HL-60 (cell line): ENCODE data around the gene GALNT1.

Source experiments
- DNase-seq, 2 experiments: peaks; one replicate each; pipeline ENCODE4 v3.0.0-alpha.2; 2010 to 2020; ENCODE audit warnings: low read depth in 1 of 2, low spot score in 1 of 2
- H3K27ac ChIP-seq: fragments of 250-450 bp; sonication (Bioruptor Pico); replicated peaks from 2 replicates; pipeline ENCODE4 v1.5.1; 2020; ENCODE audit warnings: mild to moderate bottlenecking, moderate library complexity
- H3K27me3 ChIP-seq: fragments of 250-450 bp; sonication (Bioruptor Pico); 2 replicates; pipeline ENCODE4 v1.5.1; 2021; ENCODE audit warnings: mild to moderate bottlenecking, moderate library complexity; ENCODE audit not compliant: insufficient read depth, poor library complexity, severe bottlenecking
- H3K4me3 ChIP-seq: replicated peaks from 2 replicates; pipeline ENCODE4 v1.5.1; 2011; ENCODE audit warnings: mild to moderate bottlenecking, control low read depth, low read length; ENCODE audit not compliant: insufficient read depth
- GABPA ChIP-seq: IDR thresholded peaks from 2 replicates; pipeline ENCODE4 v1.6.1; 2012; ENCODE audit warnings: low read depth
- POLR2AphosphoS5 ChIP-seq: IDR thresholded peaks from 2 replicates; pipeline ENCODE4 v1.6.1; 2012; ENCODE audit warnings: low read depth
- SPI1 ChIP-seq: IDR thresholded peaks from 2 replicates; pipeline ENCODE4 v1.6.1; 2012; ENCODE audit warnings: low read depth, mild to moderate bottlenecking, borderline replicate concordance
- TF ChIP-seq, protein P1 (sequence below): IDR thresholded peaks from one replicate; pipeline ENCODE4 v1.5.1; 2011; ENCODE audit warnings: low read length, control low read depth, inconsistent platforms; ENCODE audit not compliant: insufficient read depth
- TF ChIP-seq, protein P2 (sequence below): IDR thresholded peaks from 2 replicates; pipeline ENCODE4 v1.6.1; 2012; ENCODE audit warnings: low read depth; ENCODE audit not compliant: insufficient replicate concordance

Gene GALNT1

DNA sequence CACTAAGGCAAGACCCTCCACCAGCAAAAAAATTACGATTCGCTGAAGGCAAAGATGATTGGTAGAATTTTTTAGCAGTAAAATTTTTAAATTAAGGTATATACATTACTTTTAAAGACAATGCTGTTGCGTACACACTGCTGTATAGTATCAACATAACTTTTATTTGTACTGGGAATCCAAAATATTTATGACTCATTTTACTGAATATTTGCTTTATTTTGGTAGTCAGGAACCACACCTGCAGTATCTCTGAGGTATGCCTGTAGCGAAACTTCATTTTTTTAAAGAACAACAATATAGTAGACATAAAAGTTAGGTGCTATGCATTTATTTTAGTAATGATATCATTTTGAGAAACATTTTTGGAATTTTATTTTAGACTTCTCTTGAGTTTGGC, 57.8 kb downstream of the GALNT1 start:
- H3K27me3 ChIP-seq = no peaks in the 10 kb centered on the region
- no peak overlapping the region for H3K4me3 ChIP-seq
- H3K27ac ChIP-seq = no peak overlapping the region
- DNase-seq = no peak
- no peak for TF ChIP-seq SPI1
- TF ChIP-seq, protein P1, sequence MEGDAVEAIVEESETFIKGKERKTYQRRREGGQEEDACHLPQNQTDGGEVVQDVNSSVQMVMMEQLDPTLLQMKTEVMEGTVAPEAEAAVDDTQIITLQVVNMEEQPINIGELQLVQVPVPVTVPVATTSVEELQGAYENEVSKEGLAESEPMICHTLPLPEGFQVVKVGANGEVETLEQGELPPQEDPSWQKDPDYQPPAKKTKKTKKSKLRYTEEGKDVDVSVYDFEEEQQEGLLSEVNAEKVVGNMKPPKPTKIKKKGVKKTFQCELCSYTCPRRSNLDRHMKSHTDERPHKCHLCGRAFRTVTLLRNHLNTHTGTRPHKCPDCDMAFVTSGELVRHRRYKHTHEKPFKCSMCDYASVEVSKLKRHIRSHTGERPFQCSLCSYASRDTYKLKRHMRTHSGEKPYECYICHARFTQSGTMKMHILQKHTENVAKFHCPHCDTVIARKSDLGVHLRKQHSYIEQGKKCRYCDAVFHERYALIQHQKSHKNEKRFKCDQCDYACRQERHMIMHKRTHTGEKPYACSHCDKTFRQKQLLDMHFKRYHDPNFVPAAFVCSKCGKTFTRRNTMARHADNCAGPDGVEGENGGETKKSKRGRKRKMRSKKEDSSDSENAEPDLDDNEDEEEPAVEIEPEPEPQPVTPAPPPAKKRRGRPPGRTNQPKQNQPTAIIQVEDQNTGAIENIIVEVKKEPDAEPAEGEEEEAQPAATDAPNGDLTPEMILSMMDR = no peak
- no peak for TF ChIP-seq POLR2AphosphoS5
- TF ChIP-seq, protein P2, sequence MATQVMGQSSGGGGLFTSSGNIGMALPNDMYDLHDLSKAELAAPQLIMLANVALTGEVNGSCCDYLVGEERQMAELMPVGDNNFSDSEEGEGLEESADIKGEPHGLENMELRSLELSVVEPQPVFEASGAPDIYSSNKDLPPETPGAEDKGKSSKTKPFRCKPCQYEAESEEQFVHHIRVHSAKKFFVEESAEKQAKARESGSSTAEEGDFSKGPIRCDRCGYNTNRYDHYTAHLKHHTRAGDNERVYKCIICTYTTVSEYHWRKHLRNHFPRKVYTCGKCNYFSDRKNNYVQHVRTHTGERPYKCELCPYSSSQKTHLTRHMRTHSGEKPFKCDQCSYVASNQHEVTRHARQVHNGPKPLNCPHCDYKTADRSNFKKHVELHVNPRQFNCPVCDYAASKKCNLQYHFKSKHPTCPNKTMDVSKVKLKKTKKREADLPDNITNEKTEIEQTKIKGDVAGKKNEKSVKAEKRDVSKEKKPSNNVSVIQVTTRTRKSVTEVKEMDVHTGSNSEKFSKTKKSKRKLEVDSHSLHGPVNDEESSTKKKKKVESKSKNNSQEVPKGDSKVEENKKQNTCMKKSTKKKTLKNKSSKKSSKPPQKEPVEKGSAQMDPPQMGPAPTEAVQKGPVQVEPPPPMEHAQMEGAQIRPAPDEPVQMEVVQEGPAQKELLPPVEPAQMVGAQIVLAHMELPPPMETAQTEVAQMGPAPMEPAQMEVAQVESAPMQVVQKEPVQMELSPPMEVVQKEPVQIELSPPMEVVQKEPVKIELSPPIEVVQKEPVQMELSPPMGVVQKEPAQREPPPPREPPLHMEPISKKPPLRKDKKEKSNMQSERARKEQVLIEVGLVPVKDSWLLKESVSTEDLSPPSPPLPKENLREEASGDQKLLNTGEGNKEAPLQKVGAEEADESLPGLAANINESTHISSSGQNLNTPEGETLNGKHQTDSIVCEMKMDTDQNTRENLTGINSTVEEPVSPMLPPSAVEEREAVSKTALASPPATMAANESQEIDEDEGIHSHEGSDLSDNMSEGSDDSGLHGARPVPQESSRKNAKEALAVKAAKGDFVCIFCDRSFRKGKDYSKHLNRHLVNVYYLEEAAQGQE = no peak
- no peak for TF ChIP-seq GABPA

DNA sequence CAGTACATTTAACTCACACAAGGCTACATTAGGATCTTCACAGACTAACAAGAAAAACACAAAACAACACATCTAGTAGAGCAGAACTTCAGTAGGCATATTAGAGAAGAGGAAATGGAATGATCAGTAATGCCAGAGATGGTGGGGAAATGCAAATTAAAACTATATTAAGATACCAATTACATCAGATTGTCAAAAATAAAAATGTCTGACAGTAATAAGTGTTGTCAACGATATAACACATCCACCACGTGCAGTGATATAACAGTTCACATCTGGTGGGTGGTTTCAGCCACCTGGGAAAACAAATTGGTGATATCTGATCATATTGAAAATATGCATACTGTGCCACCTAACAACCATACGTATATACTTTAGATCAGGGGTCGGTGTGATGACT, 59.9 kb downstream of the GALNT1 start:
- TF ChIP-seq, protein P1 = no peak
- TF ChIP-seq, protein P2 = no peak
- TF ChIP-seq POLR2AphosphoS5 (no peak), GABPA (no peak), SPI1 (no peak)
- no peak for DNase-seq
- H3K27me3 ChIP-seq = no peaks in the 10 kb centered on the region
- no peak overlapping the region for H3K27ac ChIP-seq
- no peak overlapping the region for H3K4me3 ChIP-seq

DNA sequence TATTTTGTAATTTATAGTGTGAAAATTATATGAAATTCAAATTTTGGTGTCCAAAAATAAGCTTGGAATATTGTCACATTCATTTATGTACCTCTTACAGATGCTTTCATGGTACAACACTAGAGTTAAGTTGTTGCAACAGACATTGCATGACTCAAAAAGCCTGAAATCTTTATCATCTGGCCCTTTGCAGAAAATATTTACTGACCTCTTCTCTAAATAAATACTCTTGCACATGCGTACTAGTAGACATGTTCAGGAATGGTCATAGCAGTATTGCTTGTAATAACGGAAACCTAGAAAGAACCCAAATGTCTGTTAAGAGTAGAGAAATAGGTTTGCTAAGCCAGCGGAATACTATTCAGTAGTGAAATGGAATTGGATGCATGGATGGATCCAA, 60.4 kb downstream of the GALNT1 start:
- no peak for DNase-seq
- Histone ChIP-seq H3K4me3 (no peak overlapping the region), H3K27me3 (no peaks in the 10 kb centered on the region), H3K27ac (no peak overlapping the region)
- TF ChIP-seq, protein P1 = no peak
- TF ChIP-seq POLR2AphosphoS5 = no peak
- TF ChIP-seq, protein P2 = no peak
- no peak for TF ChIP-seq SPI1
- no peak for TF ChIP-seq GABPA
